Measurements from ENCODE around the gene LPCAT1. TPM values are rescaled to one million over a fixed set of nuclear protein-coding genes. Genes with fewer than 3 reads are reported as not detected.
"Not testable (repeated sequence)": the region's sequence is repeated elsewhere in the genome, so short reads cannot be mapped to it uniquely, and the experiment has no call there.

LPCAT1 gene
- total and polyA plus RNA-seq, 2 experiments from 2014 or later: 22.2 to 48.4 TPM

DNA sequence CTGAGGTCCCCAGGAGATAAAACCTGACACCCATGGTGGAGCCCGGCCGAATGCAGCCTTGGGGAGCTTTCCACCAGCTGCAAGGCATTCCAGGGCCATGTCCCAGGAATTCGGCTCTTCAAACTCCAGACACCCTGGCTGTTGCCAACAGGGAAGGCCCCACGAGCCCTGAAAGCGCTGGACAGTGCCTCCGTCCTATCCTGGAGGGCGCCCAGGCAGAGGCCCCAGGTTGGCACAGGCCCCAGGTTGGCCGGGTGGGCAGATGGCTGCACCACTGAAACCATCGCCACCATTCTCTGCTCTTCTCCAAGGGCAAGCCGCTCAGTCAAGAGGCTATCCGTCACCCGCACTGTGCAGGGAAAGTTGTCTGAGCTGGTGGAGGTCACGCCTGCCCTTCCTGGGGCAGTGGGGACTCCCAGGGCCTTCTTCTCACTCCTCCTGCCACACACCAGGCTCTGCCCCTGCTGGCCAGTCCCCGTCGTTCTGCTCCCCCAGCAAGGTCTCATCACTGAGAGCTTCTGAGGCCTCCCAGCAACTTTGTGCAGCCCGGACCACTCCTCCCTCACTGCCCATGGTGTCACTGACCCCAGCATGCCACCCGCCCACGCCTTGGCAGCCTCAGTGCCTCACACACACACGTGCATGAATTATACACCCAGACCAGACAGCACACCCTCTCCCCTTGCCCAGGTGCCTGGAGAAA, 99.7 kb downstream of the LPCAT1 start:
- H3K27ac ChIP-seq: no peak overlapping the region
- H3K27me3 ChIP-seq (replicated peaks; ENCODE audit: insufficient read depth): no peaks in the 10 kb centered on the region
- 51 to 57% methylated on average over 18 to 19 of the region's 19 CpGs for WGBS, 2 experiments (ENCODE audit: low coverage in 1 of 2, low lambda C conversion rate in 2 of 2, missing lambda C conversion rate in 2 of 2)
- no peak overlapping the region for H2AFZ ChIP-seq
- H3F3A ChIP-seq (ENCODE audit: insufficient read depth): no peaks in the 10 kb centered on the region
- in situ Hi-C loops (cut with MboI): no loop called here
- H3K36me3 ChIP-seq (ENCODE audit: low read depth): no peaks in the 10 kb centered on the region
- H3K4me3 ChIP-seq: no peak overlapping the region
- no peaks in the 10 kb centered on the region for H3K4me1 ChIP-seq (ENCODE audit: insufficient read depth)
- H3K79me2 ChIP-seq (ENCODE audit: insufficient read depth): no peaks in the 10 kb centered on the region
- no peaks in the 10 kb centered on the region for H4K20me1 ChIP-seq (ENCODE audit: insufficient read depth)
- TF ChIP-seq EZH2 (IDR thresholded peaks at IDR 0.05; ENCODE audit: insufficient read depth, poor library complexity, severe bottlenecking) (no peak), EZH2phosphoT487 (IDR thresholded peaks at IDR 0.05; ENCODE audit: insufficient read depth, low read depth) (no peak)
- H3K9me3 ChIP-seq (ENCODE audit: low read depth): no peaks in the 10 kb centered on the region
- H3K9me2 ChIP-seq (ENCODE audit: insufficient read depth): no peaks in the 10 kb centered on the region
- H3K9ac ChIP-seq: no peak overlapping the region
- no peak overlapping the region for H3K4me2 ChIP-seq (ENCODE audit: unreplicated experiment)
- DNase-seq: no peak

GRCh38 chr5:1422522-1422921, 101.2 kb downstream of the LPCAT1 start:
- H3K79me2 ChIP-seq (ENCODE audit: insufficient read depth); H3K9me3 ChIP-seq (ENCODE audit: low read depth); H3K4me1 ChIP-seq (ENCODE audit: insufficient read depth); H3K9ac ChIP-seq; DNase-seq; in situ Hi-C loops (cut with MboI); H3K27me3 ChIP-seq (replicated peaks; ENCODE audit: insufficient read depth); H4K20me1 ChIP-seq (ENCODE audit: insufficient read depth); H3K4me2 ChIP-seq (ENCODE audit: unreplicated experiment); H3K27ac ChIP-seq; H3K4me3 ChIP-seq; H2AFZ ChIP-seq; H3F3A ChIP-seq (ENCODE audit: insufficient read depth); H3K9me2 ChIP-seq (ENCODE audit: insufficient read depth); H3K36me3 ChIP-seq (ENCODE audit: low read depth): not testable (repeated sequence)
- WGBS, 2 experiments (ENCODE audit: low coverage in 1 of 2, low lambda C conversion rate in 2 of 2, missing lambda C conversion rate in 2 of 2): 68% methylated on average over 13 of the region's 13 CpGs; no CpG with 5 or more reads in 1 of the 2 experiments

GRCh38 chr5:1421521-1422341, 102.0 kb downstream of the LPCAT1 start:
- in situ Hi-C loops (cut with MboI): no loop called here
- Histone ChIP-seq H4K20me1 (ENCODE audit: insufficient read depth) (no peaks in the 10 kb centered on the region), H3F3A (ENCODE audit: insufficient read depth) (no peaks in the 10 kb centered on the region), H3K36me3 (ENCODE audit: low read depth) (no peaks in the 10 kb centered on the region), H3K4me2 (ENCODE audit: unreplicated experiment) (no peak overlapping the region), H3K4me1 (ENCODE audit: insufficient read depth) (no peaks in the 10 kb centered on the region), H3K9me3 (ENCODE audit: low read depth) (no peaks in the 10 kb centered on the region), H3K9ac (no peak overlapping the region), H2AFZ (no peak overlapping the region), H3K27ac (no peak overlapping the region), H3K9me2 (ENCODE audit: insufficient read depth) (no peaks in the 10 kb centered on the region), H3K79me2 (ENCODE audit: insufficient read depth) (no peaks in the 10 kb centered on the region), H3K4me3 (no peak overlapping the region), H3K27me3 (replicated peaks; ENCODE audit: insufficient read depth) (no peaks in the 10 kb centered on the region)
- WGBS, 2 experiments (ENCODE audit: low coverage in 1 of 2, low lambda C conversion rate in 2 of 2, missing lambda C conversion rate in 2 of 2): 59 to 62% methylated on average over 23 to 29 of the region's 29 CpGs
- no peak for DNase-seq
- no peak for TF ChIP-seq EZH2 (IDR thresholded peaks at IDR 0.05; ENCODE audit: insufficient read depth, poor library complexity, severe bottlenecking)
- no peak for TF ChIP-seq EZH2phosphoT487 (IDR thresholded peaks at IDR 0.05; ENCODE audit: insufficient read depth, low read depth)

DNA sequence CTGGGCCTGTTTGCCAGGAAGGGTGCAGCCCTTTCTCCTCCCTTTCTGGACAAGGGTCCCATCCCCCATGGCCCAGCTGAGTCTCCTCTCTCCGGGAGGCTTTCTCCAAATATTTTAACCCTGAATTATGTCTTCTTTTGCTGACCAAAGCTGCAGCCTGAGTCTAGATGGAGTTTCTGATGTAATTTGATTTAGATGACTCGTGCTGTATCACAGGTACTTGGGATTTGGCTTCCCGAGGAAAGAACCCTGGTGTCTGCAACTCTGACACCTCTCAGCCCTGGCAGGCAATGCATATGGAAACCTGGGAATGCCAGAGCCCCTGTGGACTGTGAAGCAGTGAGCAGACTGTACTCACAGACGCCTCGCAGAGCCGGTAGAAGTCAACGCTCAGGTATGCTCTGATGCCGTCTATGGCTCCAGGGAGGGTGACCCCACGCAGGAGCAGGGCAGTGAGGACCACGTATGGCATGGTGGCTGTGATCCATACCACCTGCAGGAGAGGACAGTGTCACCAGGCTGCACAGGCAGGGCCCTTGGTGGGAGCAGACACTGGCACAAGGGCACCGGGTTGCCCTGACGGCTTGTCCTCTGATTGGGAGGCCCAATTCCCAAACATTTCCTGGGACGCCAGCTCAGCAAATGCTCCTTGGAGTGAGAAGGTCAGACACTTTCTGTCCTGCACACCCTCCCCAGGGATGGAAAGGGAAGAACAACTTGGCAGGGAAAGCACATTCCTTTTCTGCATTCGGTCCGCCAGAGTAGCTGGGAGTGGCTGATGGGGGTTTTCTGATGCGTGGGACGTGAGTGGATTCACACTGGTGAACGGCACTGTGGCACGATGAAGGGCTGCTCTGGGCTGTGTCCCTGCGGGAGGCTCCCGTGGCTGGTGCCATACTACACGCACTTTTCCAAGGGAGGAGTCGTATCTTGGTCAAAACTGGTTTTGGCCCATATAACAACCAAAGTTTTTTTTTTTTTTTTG, 103.3 kb downstream of the LPCAT1 start:
- H3K4me1 ChIP-seq (ENCODE audit: insufficient read depth): no peaks in the 10 kb centered on the region
- no peak overlapping the region for H3K4me3 ChIP-seq
- H4K20me1 ChIP-seq (ENCODE audit: insufficient read depth): no peaks in the 10 kb centered on the region
- H3K4me2 ChIP-seq (ENCODE audit: unreplicated experiment): no peak overlapping the region
- peak; percentile 23 for DNase-seq
- TF ChIP-seq EZH2phosphoT487 (IDR thresholded peaks at IDR 0.05; ENCODE audit: insufficient read depth, low read depth): no peak
- no peak for TF ChIP-seq EZH2 (IDR thresholded peaks at IDR 0.05; ENCODE audit: insufficient read depth, poor library complexity, severe bottlenecking)
- H3K36me3 ChIP-seq (ENCODE audit: low read depth): no peaks in the 10 kb centered on the region
- no peak overlapping the region for H3K27ac ChIP-seq
- H3K27me3 ChIP-seq (replicated peaks; ENCODE audit: insufficient read depth): no peaks in the 10 kb centered on the region
- no peaks in the 10 kb centered on the region for H3K79me2 ChIP-seq (ENCODE audit: insufficient read depth)
- WGBS, 2 experiments (ENCODE audit: low coverage in 1 of 2, low lambda C conversion rate in 2 of 2, missing lambda C conversion rate in 2 of 2): 45 to 47% methylated on average over 23 of the region's 23 CpGs
- in situ Hi-C loops (cut with MboI): no loop called here
- H2AFZ ChIP-seq: no peak overlapping the region
- no peaks in the 10 kb centered on the region for H3K9me2 ChIP-seq (ENCODE audit: insufficient read depth)
- no peak overlapping the region for H3K9ac ChIP-seq
- no peaks in the 10 kb centered on the region for H3F3A ChIP-seq (ENCODE audit: insufficient read depth)
- no peaks in the 10 kb centered on the region for H3K9me3 ChIP-seq (ENCODE audit: low read depth)
